Lower leg skin (tissue), 4 donors: Measurements from ENCODE around the gene KCNK7. TPM values are rescaled to one million over a fixed set of nuclear protein-coding genes. Genes with fewer than 3 reads are reported as not detected.
A peak's percentile ranks its signal among the peaks of the same experiment; 100 is the strongest.
"Not testable (repeated sequence)": the region's sequence is repeated elsewhere in the genome, so short reads cannot be mapped to it uniquely, and the experiment has no call there.

Experiments used
- DNase-seq, 2 donors: peaks; one replicate each; pipeline ENCODE4 v3.0.0-alpha.2; 2019; ENCODE audit warnings: low spot score in 2 of 2
- H3K4me3 ChIP-seq: fragments of 200-600 bp; sonication (generic); 2 replicates; pipeline ENCODE4 v1.5.1; 2017; ENCODE audit warnings: mild to moderate bottlenecking, low read depth; ENCODE audit not compliant: poor library complexity, severe bottlenecking
- POLR2A ChIP-seq, 2 donors: fragments of 450-650 bp; IDR thresholded peaks; one replicate each; pipeline ENCODE4 v1.6.1; 2016 to 2017; ENCODE audit warnings: antibody characterized with exemption in 2 of 2, mild to moderate bottlenecking in 1 of 2, moderate library complexity in 1 of 2
- WGBS, 2 donors: methylation state at CpG; one replicate each; pipeline ENCODE4 v1.1.5; 2018; 5-methylcytosine and 5-hydroxymethylcytosine counted together
- intact Hi-C: fragments of 100-400 bp; cut with DNase I; formaldehyde crosslinking; loops from one replicate; pipeline ENCODE4 v1.15.0; 2023; ENCODE audit warnings: low total_unique reads
- total RNA-seq, 4 donors: library from RNA; depleted of rRNA; stranded (reverse); fragments of >200 nt; gene quantifications; one replicate each; pipeline ENCODE4 v1.1.0, GENCODE V29; 2016
- TF ChIP-seq, protein P1 (sequence below), 3 donors: fragments of 450-650 bp; IDR thresholded peaks; one replicate each; pipeline ENCODE4 v1.5.1; 2016; ENCODE audit warnings: antibody characterized with exemption in 3 of 3, mild to moderate bottlenecking in 3 of 3, moderate library complexity in 2 of 3

The KCNK7 gene
- total RNA-seq, 4 donors from 2014 or later, result 168 to 197 (median 184) TPM

GRCh38 chr11:65640483-65641296 lies 45.1 kb upstream of the KCNK7 start:
- WGBS, 2 donors, result 68 to 89% methylated on average over 24 to 30 of the region's 35 CpGs

GRCh38 chr11:65639623-65640482 lies 44.3 kb upstream of the KCNK7 start:
- intact Hi-C loops, result no loop called here
- H3K4me3 ChIP-seq, result no peak overlapping the region
- no peak for TF ChIP-seq POLR2A (IDR thresholded peaks at IDR 0.05)
- TF ChIP-seq, protein P1, sequence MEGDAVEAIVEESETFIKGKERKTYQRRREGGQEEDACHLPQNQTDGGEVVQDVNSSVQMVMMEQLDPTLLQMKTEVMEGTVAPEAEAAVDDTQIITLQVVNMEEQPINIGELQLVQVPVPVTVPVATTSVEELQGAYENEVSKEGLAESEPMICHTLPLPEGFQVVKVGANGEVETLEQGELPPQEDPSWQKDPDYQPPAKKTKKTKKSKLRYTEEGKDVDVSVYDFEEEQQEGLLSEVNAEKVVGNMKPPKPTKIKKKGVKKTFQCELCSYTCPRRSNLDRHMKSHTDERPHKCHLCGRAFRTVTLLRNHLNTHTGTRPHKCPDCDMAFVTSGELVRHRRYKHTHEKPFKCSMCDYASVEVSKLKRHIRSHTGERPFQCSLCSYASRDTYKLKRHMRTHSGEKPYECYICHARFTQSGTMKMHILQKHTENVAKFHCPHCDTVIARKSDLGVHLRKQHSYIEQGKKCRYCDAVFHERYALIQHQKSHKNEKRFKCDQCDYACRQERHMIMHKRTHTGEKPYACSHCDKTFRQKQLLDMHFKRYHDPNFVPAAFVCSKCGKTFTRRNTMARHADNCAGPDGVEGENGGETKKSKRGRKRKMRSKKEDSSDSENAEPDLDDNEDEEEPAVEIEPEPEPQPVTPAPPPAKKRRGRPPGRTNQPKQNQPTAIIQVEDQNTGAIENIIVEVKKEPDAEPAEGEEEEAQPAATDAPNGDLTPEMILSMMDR (IDR thresholded peaks at IDR 0.05), result no peak
- no peak for DNase-seq
- 55 to 68% methylated on average over 7 to 8 of the region's 8 CpGs for WGBS, 2 donors

More at GRCh38 chr11:65640483-65641296, 45.1 kb upstream of the KCNK7 start:
- no peak for TF ChIP-seq POLR2A (IDR thresholded peaks at IDR 0.05)
- TF ChIP-seq, protein P1 (IDR thresholded peaks at IDR 0.05), result no peak
- no peak overlapping the region for H3K4me3 ChIP-seq
- DNase-seq, result no peak
- intact Hi-C loops, result no loop called here

DNA sequence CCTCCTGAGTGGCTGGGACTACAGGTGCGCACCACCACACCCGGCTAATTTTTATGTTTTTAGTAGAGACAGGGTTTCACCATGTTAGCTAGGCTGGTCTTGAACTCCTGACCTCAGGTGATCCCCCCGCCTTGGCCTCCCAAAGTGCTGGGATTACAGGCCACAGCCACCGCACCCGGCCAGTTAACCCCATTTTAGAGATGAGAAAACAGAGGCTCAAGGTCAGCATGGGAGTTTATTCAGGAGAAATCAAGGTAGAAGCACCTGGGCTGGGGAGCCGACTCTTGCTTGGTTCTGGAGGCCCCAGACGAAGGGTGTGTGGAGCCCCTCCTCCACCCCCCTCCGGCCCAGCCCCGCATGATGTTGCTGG lies 43.6 kb upstream of the KCNK7 start:
- not testable (repeated sequence) for H3K4me3 ChIP-seq

GRCh38 chr11:65637794-65638419 lies 42.3 kb upstream of the KCNK7 start, which contains the start of gene SIPA1:
Gene SIPA1 (plus strand): TSS chr11:65638101. CDS start chr11:65640922, 2,821 bp downstream.
- TF ChIP-seq, protein P1 (IDR thresholded peaks at IDR 0.05), result no peak
- TF ChIP-seq POLR2A (IDR thresholded peaks at IDR 0.05), result no peak
- WGBS, 2 donors, result 4 to 6% methylated on average over 24 to 41 of the region's 46 CpGs
- peak within 1 kb of the TSS; percentile 62 for H3K4me3 ChIP-seq
- DNase-seq, result peak in 1 of 2 donors; percentile 46
- intact Hi-C loops, result no loop called here

More for the DNA sequence above, 43.6 kb upstream of the KCNK7 start:
- 92 to 94% methylated on average over 9 of the region's 9 CpGs for WGBS, 2 donors
- DNase-seq, intact Hi-C loops: not testable (repeated sequence)

DNA sequence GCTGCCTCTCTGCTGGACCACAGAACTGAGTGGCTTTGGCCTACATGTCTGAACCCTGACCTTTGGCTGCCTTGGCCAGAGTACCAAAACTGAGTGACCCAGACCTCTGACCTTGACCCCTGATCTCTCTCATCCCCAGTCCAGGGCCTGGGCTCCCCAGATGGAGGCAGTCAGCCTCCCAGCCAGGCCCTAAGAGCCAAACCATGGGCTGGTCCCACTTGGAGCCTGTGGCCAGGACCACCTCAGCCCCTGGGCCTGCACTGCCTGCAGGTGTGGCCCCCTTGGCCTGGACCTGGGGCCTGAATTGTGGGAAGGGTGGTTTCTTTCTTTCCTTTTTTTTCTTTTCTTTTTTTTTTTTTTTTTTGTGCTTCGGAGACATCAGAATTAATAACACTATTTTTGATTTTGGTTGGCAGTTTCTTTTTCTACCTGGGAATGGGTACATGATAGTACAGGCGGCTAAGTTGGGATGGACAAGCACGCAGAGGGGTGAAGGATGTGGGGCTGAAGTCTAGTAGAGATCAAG lies 41.5 kb upstream of the KCNK7 start:
- intact Hi-C loops, result no loop called here
- 88 to 94% methylated on average over 3 of the region's 3 CpGs for whole genome bisulfite sequencing, 2 donors
- H3K4me3 ChIP-seq, result no peak overlapping the region
- no peak for DNase-seq
- no peak for TF ChIP-seq POLR2A (IDR thresholded peaks at IDR 0.05)
- TF ChIP-seq, protein P1 (IDR thresholded peaks at IDR 0.05), result no peak
